WTC11 (cell line): Measurements from ENCODE around the gene CASKIN1. TPM values are rescaled to one million over a fixed set of nuclear protein-coding genes. Genes with fewer than 3 reads are reported as not detected.

ENCODE experiments used
- ATAC-seq: fragments of 200-7000 bp; cut with Tn5 transposase; 2 replicates; pipeline ENCODE4 v1.10.0; 2021; ENCODE audit warnings: mild to moderate bottlenecking, moderate library complexity
- CTCF ChIA-PET: fragments of 300-600 bp; sonication (Branson Sonifier 250); formaldehyde crosslinking; loops from one replicate; lab custom pipeline; 2021; ENCODE audit warnings: antibody characterized with exemption; lab: Charles Lee
- POLR2A ChIA-PET: fragments of 350-600 bp; sonication (Branson Sonifier 250); formaldehyde crosslinking; loops from one replicate; lab custom pipeline; 2021; ENCODE audit warnings: antibody characterized with exemption; lab: Charles Lee
- DNase-seq: peaks from one replicate; pipeline ENCODE4 v3.0.0; 2021; ENCODE audit warnings: low spot score
- H3K27ac Mint-ChIP-seq: 2 replicates; pipeline ENCODE4 v1.8.0; 2021; ENCODE audit warnings: mixed read lengths
- H3K27me3 Mint-ChIP-seq: 2 replicates; pipeline ENCODE4 v1.8.0; 2021; ENCODE audit warnings: low read depth, mild to moderate bottlenecking, moderate library complexity, mixed read lengths
- H3K36me3 Mint-ChIP-seq: 2 replicates; pipeline ENCODE4 v1.8.0; 2021; ENCODE audit warnings: mixed read lengths
- H3K4me1 Mint-ChIP-seq: 2 replicates; pipeline ENCODE4 v1.8.0; 2022; ENCODE audit warnings: mixed read lengths
- H3K4me3 Mint-ChIP-seq: 2 replicates; pipeline ENCODE4 v1.8.0; 2021; ENCODE audit warnings: mild to moderate bottlenecking, moderate library complexity, mixed read lengths
- H3K9me3 Mint-ChIP-seq: 2 replicates; pipeline ENCODE4 v1.8.0; 2021; ENCODE audit warnings: mixed read lengths
- CBFB ChIP-seq: sonication (generic); formaldehyde crosslinking; IDR thresholded peaks from 2 replicates; pipeline ENCODE4 v1.8.1; 2022; ENCODE audit warnings: mild to moderate bottlenecking, low read depth, missing genetic modification reagents
- CDX4 ChIP-seq: fragments of 250-450 bp; sonication (Bioruptor Pico); IDR thresholded peaks from 2 replicates; pipeline ENCODE4 v1.9.0; 2021; ENCODE audit warnings: moderate library complexity, mild to moderate bottlenecking, inconsistent platforms, borderline replicate concordance
- CTCF ChIP-seq: fragments of 200-600 bp; IDR thresholded peaks from 2 replicates; pipeline ENCODE4 v1.8.0; 2022; ENCODE audit warnings: antibody characterized with exemption
- ETV6 ChIP-seq: sonication (generic); formaldehyde crosslinking; IDR thresholded peaks from 2 replicates; pipeline ENCODE4 v1.8.1; 2022; ENCODE audit warnings: mild to moderate bottlenecking, missing genetic modification reagents
- HMGA2 ChIP-seq: fragments of 250-450 bp; sonication (Bioruptor Pico); IDR thresholded peaks from 2 replicates; pipeline ENCODE4 v1.4.0; 2021; ENCODE audit warnings: mild to moderate bottlenecking, moderate library complexity
- HMGXB4 ChIP-seq: sonication (generic); formaldehyde crosslinking; IDR thresholded peaks from 2 replicates; pipeline ENCODE4 v1.8.1; 2023; ENCODE audit warnings: mild to moderate bottlenecking, moderate library complexity, missing genetic modification reagents
- JUN ChIP-seq: sonication (generic); formaldehyde crosslinking; IDR thresholded peaks from 2 replicates; pipeline ENCODE4 v1.8.0; 2023; ENCODE audit warnings: mild to moderate bottlenecking, missing genetic modification reagents
- MAX ChIP-seq: sonication (generic); formaldehyde crosslinking; IDR thresholded peaks from 2 replicates; pipeline ENCODE4 v1.8.0; 2022; ENCODE audit warnings: mild to moderate bottlenecking, missing genetic modification reagents
- NFE2L1 ChIP-seq: sonication (generic); formaldehyde crosslinking; IDR thresholded peaks from 2 replicates; pipeline ENCODE4 v1.8.1; 2023; ENCODE audit warnings: missing genetic modification reagents
- NR2C2 ChIP-seq: sonication (generic); formaldehyde crosslinking; IDR thresholded peaks from 2 replicates; pipeline ENCODE4 v1.8.0; 2022; ENCODE audit warnings: mild to moderate bottlenecking, missing genetic modification reagents
- TEAD1 ChIP-seq: sonication (generic); formaldehyde crosslinking; IDR thresholded peaks from 2 replicates; pipeline ENCODE4 v1.8.0; 2022; ENCODE audit warnings: mild to moderate bottlenecking, missing genetic modification reagents
- TP53 ChIP-seq: sonication (generic); formaldehyde crosslinking; IDR thresholded peaks from 2 replicates; pipeline ENCODE4 v1.8.1; 2023; ENCODE audit warnings: mild to moderate bottlenecking, missing genetic modification reagents
- ZNF121 ChIP-seq: sonication (generic); formaldehyde crosslinking; IDR thresholded peaks from 2 replicates; pipeline ENCODE4 v1.8.0; 2023; ENCODE audit warnings: missing genetic modification reagents
- ZNF219 ChIP-seq: sonication (generic); formaldehyde crosslinking; IDR thresholded peaks from 2 replicates; pipeline ENCODE4 v1.8.0; 2023; ENCODE audit warnings: missing genetic modification reagents, mild to moderate bottlenecking, borderline replicate concordance
- ZNF232 ChIP-seq: sonication (generic); formaldehyde crosslinking; IDR thresholded peaks from 2 replicates; pipeline ENCODE4 v1.8.0; 2022; ENCODE audit warnings: mild to moderate bottlenecking, missing genetic modification reagents
- ZNF317 ChIP-seq: sonication (generic); formaldehyde crosslinking; IDR thresholded peaks from 2 replicates; pipeline ENCODE4 v1.8.1; 2023; ENCODE audit warnings: low read depth, mild to moderate bottlenecking, moderate library complexity, missing genetic modification reagents, borderline replicate concordance
- ZNF512 ChIP-seq: sonication (generic); formaldehyde crosslinking; IDR thresholded peaks from 2 replicates; pipeline ENCODE4 v1.8.1; 2022; ENCODE audit warnings: missing genetic modification reagents, borderline replicate concordance
- total RNA-seq: library from RNA; stranded (reverse); gene quantifications from 3 replicates; pipeline ENCODE4 v1.2.3, GENCODE V29; 2021
- TF ChIP-seq, protein P1 (sequence below): sonication (generic); formaldehyde crosslinking; IDR thresholded peaks from 2 replicates; pipeline ENCODE4 v1.8.1; 2022; ENCODE audit warnings: low read depth, mild to moderate bottlenecking, moderate library complexity, missing genetic modification reagents, borderline replicate concordance

The CASKIN1 gene
- total RNA-seq, 1 experiment from 2014 or later = 9.4 TPM

- ChIA-PET POLR2A (no interaction called here), CTCF (no interaction called here)
- Mint-ChIP-seq H3K4me1 (0 out of 2 replicates have a peak, but pooled peaks cover 3% of the 10 kb centered on the region), H3K27ac (no peak overlapping the region), H3K27me3 (no peaks in the 10 kb centered on the region), H3K36me3 (peaks cover 6% of the 10 kb centered on the region), H3K9me3 (no peaks in the 10 kb centered on the region), H3K4me3 (no peak overlapping the region)
- ATAC-seq (no peak), DNase-seq (no peak)
- TF ChIP-seq TP53 = no peak
- no peak for TF ChIP-seq CDX4
- no peak for TF ChIP-seq ZNF512 (CRISPR knock-in tag)
- no peak for TF ChIP-seq CTCF
- TF ChIP-seq ZNF219 (CRISPR knock-in tag) = no peak
- no peak for TF ChIP-seq HMGXB4
Measured at GRCh38 chr16:2179576-2179975, 16.8 kb downstream of the CASKIN1 start.

DNA sequence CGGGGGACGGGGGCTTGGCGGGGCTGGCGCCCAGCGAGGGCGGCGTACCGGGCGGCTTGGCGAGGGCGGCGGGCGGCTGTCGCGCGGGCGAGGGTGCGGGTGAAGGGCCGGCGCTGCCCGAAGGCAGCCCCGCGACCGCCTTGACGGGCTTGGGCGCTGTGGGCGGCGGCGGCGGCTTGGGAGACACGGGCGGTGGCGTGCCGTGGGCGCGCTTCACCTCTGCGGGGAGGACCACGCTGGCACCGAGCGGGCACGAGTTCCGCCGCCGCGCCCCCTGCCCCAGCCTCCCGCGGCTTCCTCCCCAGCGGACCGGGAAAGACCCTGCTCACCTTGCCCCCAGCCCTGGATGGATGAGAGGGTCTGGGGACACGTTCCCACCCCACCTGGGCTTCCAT, 17.3 kb downstream of the CASKIN1 start:
- no peak for DNase-seq
- ChIA-PET CTCF (no interaction called here), POLR2A (no interaction called here)
- H3K4me3 Mint-ChIP-seq = no peak overlapping the region
- peak; percentile 1 for ATAC-seq
- 0 out of 2 replicates have a peak, but pooled peaks cover 3% of the 10 kb centered on the region for H3K4me1 Mint-ChIP-seq
- no peak for TF ChIP-seq MAX (CRISPR knock-in tag)
- TF ChIP-seq ZNF219 (CRISPR knock-in tag) = no peak
- TF ChIP-seq ZNF232 (CRISPR knock-in tag) = no peak
- TF ChIP-seq, protein P1, sequence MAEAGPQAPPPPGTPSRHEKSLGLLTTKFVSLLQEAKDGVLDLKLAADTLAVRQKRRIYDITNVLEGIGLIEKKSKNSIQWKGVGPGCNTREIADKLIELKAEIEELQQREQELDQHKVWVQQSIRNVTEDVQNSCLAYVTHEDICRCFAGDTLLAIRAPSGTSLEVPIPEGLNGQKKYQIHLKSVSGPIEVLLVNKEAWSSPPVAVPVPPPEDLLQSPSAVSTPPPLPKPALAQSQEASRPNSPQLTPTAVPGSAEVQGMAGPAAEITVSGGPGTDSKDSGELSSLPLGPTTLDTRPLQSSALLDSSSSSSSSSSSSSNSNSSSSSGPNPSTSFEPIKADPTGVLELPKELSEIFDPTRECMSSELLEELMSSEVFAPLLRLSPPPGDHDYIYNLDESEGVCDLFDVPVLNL (CRISPR knock-in tag) = 0 out of 2 replicates have a peak, but pooled peaks have one; percentile 12
- TF ChIP-seq CBFB (CRISPR knock-in tag) = no peak
- TF ChIP-seq, all 79 proteins: peak for 1
- Mint-ChIP-seq H3K27ac (no peak overlapping the region), H3K36me3 (peaks cover 10% of the 10 kb centered on the region), H3K9me3 (no peaks in the 10 kb centered on the region), H3K27me3 (no peaks in the 10 kb centered on the region)

- peak; percentile 81 for ATAC-seq
- no peak overlapping the region for H3K27ac Mint-ChIP-seq
- POLR2A ChIA-PET = no interaction called here
- 0 out of 2 replicates have a peak, but pooled peaks cover 3% of the 10 kb centered on the region for H3K4me1 Mint-ChIP-seq
- CTCF ChIA-PET = interaction anchor here (0.8 kb wide), 1 partner anchor 16 kb away, joined by 3 read pairs; no protein-coding TSS in a partner anchor
- no peaks in the 10 kb centered on the region for H3K27me3 Mint-ChIP-seq
- H3K9me3 Mint-ChIP-seq = no peaks in the 10 kb centered on the region
- peak; percentile 80 for DNase-seq
- no peak overlapping the region for H3K4me3 Mint-ChIP-seq
- H3K36me3 Mint-ChIP-seq = peaks cover 13% of the 10 kb centered on the region
- TF ChIP-seq CBFB (CRISPR knock-in tag) = no peak
- peak; percentile 25; the same call in 1 of the 2 replicates for TF ChIP-seq ZNF317 (CRISPR knock-in tag)
- peak; percentile 55; the same call in 1 of the 2 replicates for TF ChIP-seq TEAD1
- 0 out of 2 replicates have a peak, but pooled peaks have one; percentile 40 for TF ChIP-seq ETV6
- TF ChIP-seq MAX (CRISPR knock-in tag) = peak; percentile 52; the same call in 1 of the 2 replicates
- TF ChIP-seq HMGA2 (CRISPR knock-in tag) = no peak
- no peak for TF ChIP-seq ZNF121 (CRISPR knock-in tag)
- no peak for TF ChIP-seq NR2C2
- TF ChIP-seq JUN (CRISPR knock-in tag) = no peak
- TF ChIP-seq NFE2L1 (CRISPR knock-in tag) = peak; percentile 62; the same call in 1 of the 2 replicates
Measured at GRCh38 chr16:2178321-2179106, 17.9 kb downstream of the CASKIN1 start.
